GM23338 (cell line): Measurements from ENCODE around the gene LPP. TPM values are rescaled to one million over a fixed set of nuclear protein-coding genes. Genes with fewer than 3 reads are reported as not detected.

Experiments used
- ATAC-seq: fragments of 200-7000 bp; cut with Tn5 transposase; 3 replicates; pipeline ENCODE4 v1.9.1; 2020
- DNase-seq: peaks from one replicate; pipeline ENCODE4 v3.0.0-alpha.2; 2015; ENCODE audit warnings: low spot score
- H2AFZ ChIP-seq: fragments of 200-600 bp; sonication (generic); 2 replicates; pipeline ENCODE4 v1.8.0; 2016; ENCODE audit warnings: antibody characterized with exemption, mild to moderate bottlenecking, moderate library complexity
- H3F3A ChIP-seq: fragments of 200-600 bp; sonication (generic); replicated peaks from 2 replicates; pipeline ENCODE4 v1.8.0; 2017; ENCODE audit warnings: antibody characterized with exemption, mixed run types, low read depth
- H3K27ac ChIP-seq: fragments of 200-600 bp; sonication (generic); 2 replicates; pipeline ENCODE4 v1.6.1; 2016; ENCODE audit warnings: low read depth
- H3K27me3 ChIP-seq: fragments of 200-600 bp; sonication (generic); 2 replicates; pipeline ENCODE4 v1.8.0; 2016; ENCODE audit warnings: mild to moderate bottlenecking, mixed run types, moderate library complexity; ENCODE audit not compliant: insufficient read depth
- H3K36me3 ChIP-seq: fragments of 200-600 bp; sonication (generic); 2 replicates; pipeline ENCODE4 v1.8.0; 2016; ENCODE audit warnings: mild to moderate bottlenecking; ENCODE audit not compliant: insufficient read depth
- H3K4me1 ChIP-seq: fragments of 200-600 bp; sonication (generic); 2 replicates; pipeline ENCODE4 v1.8.0; 2016; ENCODE audit warnings: mild to moderate bottlenecking, moderate library complexity; ENCODE audit not compliant: insufficient read depth
- H3K4me2 ChIP-seq: fragments of 200-600 bp; sonication (generic); 2 replicates; pipeline ENCODE4 v1.7.1; 2017; ENCODE audit warnings: mixed run types
- H3K4me3 ChIP-seq: fragments of 200-600 bp; sonication (generic); 2 replicates; pipeline ENCODE4 v1.6.1; 2016; ENCODE audit warnings: mixed run types
- H3K79me2 ChIP-seq: fragments of 200-600 bp; sonication (generic); replicated peaks from 2 replicates; pipeline ENCODE4 v1.8.0; 2017; ENCODE audit warnings: mild to moderate bottlenecking; ENCODE audit not compliant: insufficient read depth
- H3K9me2 ChIP-seq: fragments of 200-600 bp; sonication (generic); 2 replicates; pipeline ENCODE4 v1.8.0; 2017; ENCODE audit not compliant: insufficient read depth
- H4K20me1 ChIP-seq: fragments of 200-600 bp; sonication (generic); replicated peaks from 2 replicates; pipeline ENCODE4 v1.8.0; 2017; ENCODE audit warnings: mild to moderate bottlenecking; ENCODE audit not compliant: insufficient read depth
- H3K27ac Mint-ChIP-seq: 2 replicates; pipeline ENCODE4 v1.8.0; 2020; ENCODE audit warnings: inconsistent platforms, mild to moderate bottlenecking, moderate library complexity, mixed read lengths
- H3K27me3 Mint-ChIP-seq: 3 replicates; pipeline ENCODE4 v1.8.0; 2022; ENCODE audit warnings: low read depth, mild to moderate bottlenecking, moderate library complexity, mixed read lengths, inconsistent platforms; ENCODE audit not compliant: insufficient read depth, poor library complexity
- H3K36me3 Mint-ChIP-seq: 3 replicates; pipeline ENCODE4 v1.8.0; 2021; ENCODE audit warnings: low read depth, mild to moderate bottlenecking, inconsistent platforms, moderate library complexity, mixed read lengths
- H3K4me1 Mint-ChIP-seq: 3 replicates; pipeline ENCODE4 v1.8.0; 2020; ENCODE audit warnings: mild to moderate bottlenecking, inconsistent platforms, mixed read lengths
- H3K4me3 Mint-ChIP-seq: 3 replicates; pipeline ENCODE4 v1.8.0; 2021; ENCODE audit warnings: moderate library complexity, mild to moderate bottlenecking, inconsistent platforms, mixed read lengths
- H3K9me3 Mint-ChIP-seq: 3 replicates; pipeline ENCODE4 v1.8.0; 2020; ENCODE audit warnings: moderate library complexity, mild to moderate bottlenecking, inconsistent platforms, mixed read lengths
- CREB1 ChIP-seq: fragments of 250-450 bp; sonication (Bioruptor Pico); IDR thresholded peaks from 2 replicates; pipeline ENCODE4 v1.5.0; 2020; ENCODE audit warnings: low read depth, mild to moderate bottlenecking, moderate library complexity
- EZH2 ChIP-seq: fragments of 200-600 bp; sonication (generic); IDR thresholded peaks from one replicate; pipeline ENCODE4 v1.8.0; 2017; ENCODE audit warnings: antibody characterized with exemption, mild to moderate bottlenecking, low read depth; ENCODE audit not compliant: unreplicated experiment
- JUNB ChIP-seq: IDR thresholded peaks from one replicate; pipeline ENCODE4 v1.6.1; 2016; ENCODE audit warnings: antibody characterized with exemption; ENCODE audit not compliant: unreplicated experiment
- ZNF331 ChIP-seq: fragments of 250-450 bp; sonication (Bioruptor Pico); IDR thresholded peaks from 2 replicates; pipeline ENCODE4 v1.5.0; 2020; ENCODE audit warnings: low read depth, mild to moderate bottlenecking, moderate library complexity
- polyA plus RNA-seq: library from polyadenylated mRNA; unstranded; fragments of >200 nt; fragmentation: Nextera tagmentation; extraction: Ambion mirVana; gene quantifications from 2 replicates; pipeline ENCODE4 v1.2.1, GENCODE V29; 2016
- total RNA-seq: library from RNA; depleted of rRNA; stranded (reverse); fragments of >200 nt; shearing (Covaris generic); gene quantifications from 2 replicates; pipeline ENCODE4 v1.2.3, GENCODE V29; 2014
- TF ChIP-seq, protein P1 (sequence below): IDR thresholded peaks from one replicate; pipeline ENCODE4 v1.6.1; 2018; ENCODE audit warnings: antibody characterized with exemption; ENCODE audit not compliant: unreplicated experiment
- TF ChIP-seq, protein P2 (sequence below), 2 experiments: fragments of 200-600 bp in 1 of 2; sonication (generic) in 1 of 2; conservative IDR thresholded peaks; 2 replicates each; pipeline versions ENCODE4 v1.5.1 to v1.6.1; 2016 to 2017; ENCODE audit warnings: antibody characterized with exemption in 2 of 2, low read depth in 2 of 2, mild to moderate bottlenecking in 2 of 2, moderate library complexity in 1 of 2
- TF ChIP-seq, protein P3 (sequence below): IDR thresholded peaks from 2 replicates; pipeline ENCODE4 v1.6.1; 2016; ENCODE audit warnings: antibody characterized with exemption
- TF ChIP-seq, protein P4 (sequence below): fragments of 250-450 bp; sonication (Bioruptor Pico); IDR thresholded peaks from 2 replicates; pipeline ENCODE4 v1.5.0; 2020; ENCODE audit warnings: mild to moderate bottlenecking, moderate library complexity

The LPP gene
- total and polyA plus RNA-seq, 2 experiments from 2014 or later, result 23.0 to 35.2 TPM

DNA sequence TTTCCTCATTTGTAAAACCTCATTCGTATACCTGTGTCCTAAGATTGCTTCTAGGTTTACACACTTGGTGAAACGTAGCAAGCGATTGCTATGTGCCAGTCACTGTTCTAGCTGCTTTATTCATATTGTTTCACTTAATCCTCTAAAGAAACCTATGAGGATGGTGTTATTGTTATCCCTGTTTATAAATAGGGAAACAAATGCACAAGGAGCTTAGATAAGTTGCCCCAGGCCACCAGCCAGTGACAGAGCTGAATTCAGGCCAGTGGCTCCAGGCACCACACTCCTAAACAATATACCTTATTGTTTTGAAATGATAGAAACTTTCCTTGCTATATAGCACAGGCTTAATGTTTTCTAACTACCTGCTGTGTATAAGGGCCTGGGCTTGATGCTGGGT, 44.0 kb downstream of the LPP start (continued):
- TF ChIP-seq, protein P1, sequence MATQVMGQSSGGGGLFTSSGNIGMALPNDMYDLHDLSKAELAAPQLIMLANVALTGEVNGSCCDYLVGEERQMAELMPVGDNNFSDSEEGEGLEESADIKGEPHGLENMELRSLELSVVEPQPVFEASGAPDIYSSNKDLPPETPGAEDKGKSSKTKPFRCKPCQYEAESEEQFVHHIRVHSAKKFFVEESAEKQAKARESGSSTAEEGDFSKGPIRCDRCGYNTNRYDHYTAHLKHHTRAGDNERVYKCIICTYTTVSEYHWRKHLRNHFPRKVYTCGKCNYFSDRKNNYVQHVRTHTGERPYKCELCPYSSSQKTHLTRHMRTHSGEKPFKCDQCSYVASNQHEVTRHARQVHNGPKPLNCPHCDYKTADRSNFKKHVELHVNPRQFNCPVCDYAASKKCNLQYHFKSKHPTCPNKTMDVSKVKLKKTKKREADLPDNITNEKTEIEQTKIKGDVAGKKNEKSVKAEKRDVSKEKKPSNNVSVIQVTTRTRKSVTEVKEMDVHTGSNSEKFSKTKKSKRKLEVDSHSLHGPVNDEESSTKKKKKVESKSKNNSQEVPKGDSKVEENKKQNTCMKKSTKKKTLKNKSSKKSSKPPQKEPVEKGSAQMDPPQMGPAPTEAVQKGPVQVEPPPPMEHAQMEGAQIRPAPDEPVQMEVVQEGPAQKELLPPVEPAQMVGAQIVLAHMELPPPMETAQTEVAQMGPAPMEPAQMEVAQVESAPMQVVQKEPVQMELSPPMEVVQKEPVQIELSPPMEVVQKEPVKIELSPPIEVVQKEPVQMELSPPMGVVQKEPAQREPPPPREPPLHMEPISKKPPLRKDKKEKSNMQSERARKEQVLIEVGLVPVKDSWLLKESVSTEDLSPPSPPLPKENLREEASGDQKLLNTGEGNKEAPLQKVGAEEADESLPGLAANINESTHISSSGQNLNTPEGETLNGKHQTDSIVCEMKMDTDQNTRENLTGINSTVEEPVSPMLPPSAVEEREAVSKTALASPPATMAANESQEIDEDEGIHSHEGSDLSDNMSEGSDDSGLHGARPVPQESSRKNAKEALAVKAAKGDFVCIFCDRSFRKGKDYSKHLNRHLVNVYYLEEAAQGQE, result no peak
- no peak for TF ChIP-seq CREB1
- TF ChIP-seq, protein P2, sequence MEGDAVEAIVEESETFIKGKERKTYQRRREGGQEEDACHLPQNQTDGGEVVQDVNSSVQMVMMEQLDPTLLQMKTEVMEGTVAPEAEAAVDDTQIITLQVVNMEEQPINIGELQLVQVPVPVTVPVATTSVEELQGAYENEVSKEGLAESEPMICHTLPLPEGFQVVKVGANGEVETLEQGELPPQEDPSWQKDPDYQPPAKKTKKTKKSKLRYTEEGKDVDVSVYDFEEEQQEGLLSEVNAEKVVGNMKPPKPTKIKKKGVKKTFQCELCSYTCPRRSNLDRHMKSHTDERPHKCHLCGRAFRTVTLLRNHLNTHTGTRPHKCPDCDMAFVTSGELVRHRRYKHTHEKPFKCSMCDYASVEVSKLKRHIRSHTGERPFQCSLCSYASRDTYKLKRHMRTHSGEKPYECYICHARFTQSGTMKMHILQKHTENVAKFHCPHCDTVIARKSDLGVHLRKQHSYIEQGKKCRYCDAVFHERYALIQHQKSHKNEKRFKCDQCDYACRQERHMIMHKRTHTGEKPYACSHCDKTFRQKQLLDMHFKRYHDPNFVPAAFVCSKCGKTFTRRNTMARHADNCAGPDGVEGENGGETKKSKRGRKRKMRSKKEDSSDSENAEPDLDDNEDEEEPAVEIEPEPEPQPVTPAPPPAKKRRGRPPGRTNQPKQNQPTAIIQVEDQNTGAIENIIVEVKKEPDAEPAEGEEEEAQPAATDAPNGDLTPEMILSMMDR (conservative IDR thresholded peaks at IDR 0.05; ENCODE audit: low read depth in 2 of 2), result no peak

DNA sequence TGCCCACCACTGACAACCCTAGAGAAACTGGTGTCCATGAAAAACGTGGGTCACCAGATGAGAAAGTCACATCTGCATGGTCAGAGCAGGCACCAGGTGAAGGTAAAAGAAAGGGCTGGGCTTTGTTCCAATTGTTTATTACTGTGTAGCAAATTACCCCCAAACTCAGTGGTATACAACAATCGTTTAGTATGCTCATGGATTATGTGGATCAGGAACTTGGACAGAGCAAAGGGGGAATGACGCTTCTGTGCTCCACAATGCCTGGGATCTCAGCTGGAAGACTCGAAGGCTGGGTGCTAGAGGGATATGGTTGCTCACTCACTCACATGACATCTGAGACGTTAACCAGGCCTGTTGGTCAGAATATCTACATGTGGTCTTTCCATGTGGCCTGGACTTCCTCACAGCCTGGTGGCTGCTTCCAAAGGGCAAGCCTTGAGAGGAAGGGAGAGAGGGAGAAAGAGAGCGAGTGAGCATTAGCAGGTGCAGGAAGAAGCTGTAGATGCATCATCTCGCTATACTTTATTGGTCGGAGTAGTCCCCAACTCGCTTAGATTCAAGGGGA, 44.9 kb downstream of the LPP start:
- Histone ChIP-seq H3K4me2 (no peak overlapping the region), H3K9me2 (no peaks in the 10 kb centered on the region), H3K36me3 (no peaks in the 10 kb centered on the region), H2AFZ (no peak overlapping the region), H4K20me1 (peaks cover 3% of the 10 kb centered on the region; the same call in 1 of the 2 replicates), H3K27ac (no peak overlapping the region), H3K4me1 (no peaks in the 10 kb centered on the region), H3K27me3 (no peaks in the 10 kb centered on the region), H3K79me2 (peaks cover 47% of the 10 kb centered on the region), H3F3A (no peaks in the 10 kb centered on the region), H3K4me3 (no peak overlapping the region)
- no peaks in the 10 kb centered on the region; the same call in 2 of the 3 replicates for H3K36me3 Mint-ChIP-seq
- H3K27ac Mint-ChIP-seq, result no peak overlapping the region; the same call in 1 of the 2 replicates
- H3K27me3 Mint-ChIP-seq, result peaks cover 5% of the 10 kb centered on the region
- H3K9me3 Mint-ChIP-seq, result no peaks in the 10 kb centered on the region
- H3K4me1 Mint-ChIP-seq, result peaks cover 27% of the 10 kb centered on the region
- no peak for TF ChIP-seq ZNF331
- TF ChIP-seq, protein P3, sequence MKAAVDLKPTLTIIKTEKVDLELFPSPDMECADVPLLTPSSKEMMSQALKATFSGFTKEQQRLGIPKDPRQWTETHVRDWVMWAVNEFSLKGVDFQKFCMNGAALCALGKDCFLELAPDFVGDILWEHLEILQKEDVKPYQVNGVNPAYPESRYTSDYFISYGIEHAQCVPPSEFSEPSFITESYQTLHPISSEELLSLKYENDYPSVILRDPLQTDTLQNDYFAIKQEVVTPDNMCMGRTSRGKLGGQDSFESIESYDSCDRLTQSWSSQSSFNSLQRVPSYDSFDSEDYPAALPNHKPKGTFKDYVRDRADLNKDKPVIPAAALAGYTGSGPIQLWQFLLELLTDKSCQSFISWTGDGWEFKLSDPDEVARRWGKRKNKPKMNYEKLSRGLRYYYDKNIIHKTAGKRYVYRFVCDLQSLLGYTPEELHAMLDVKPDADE, result no peak
- TF ChIP-seq, protein P4, sequence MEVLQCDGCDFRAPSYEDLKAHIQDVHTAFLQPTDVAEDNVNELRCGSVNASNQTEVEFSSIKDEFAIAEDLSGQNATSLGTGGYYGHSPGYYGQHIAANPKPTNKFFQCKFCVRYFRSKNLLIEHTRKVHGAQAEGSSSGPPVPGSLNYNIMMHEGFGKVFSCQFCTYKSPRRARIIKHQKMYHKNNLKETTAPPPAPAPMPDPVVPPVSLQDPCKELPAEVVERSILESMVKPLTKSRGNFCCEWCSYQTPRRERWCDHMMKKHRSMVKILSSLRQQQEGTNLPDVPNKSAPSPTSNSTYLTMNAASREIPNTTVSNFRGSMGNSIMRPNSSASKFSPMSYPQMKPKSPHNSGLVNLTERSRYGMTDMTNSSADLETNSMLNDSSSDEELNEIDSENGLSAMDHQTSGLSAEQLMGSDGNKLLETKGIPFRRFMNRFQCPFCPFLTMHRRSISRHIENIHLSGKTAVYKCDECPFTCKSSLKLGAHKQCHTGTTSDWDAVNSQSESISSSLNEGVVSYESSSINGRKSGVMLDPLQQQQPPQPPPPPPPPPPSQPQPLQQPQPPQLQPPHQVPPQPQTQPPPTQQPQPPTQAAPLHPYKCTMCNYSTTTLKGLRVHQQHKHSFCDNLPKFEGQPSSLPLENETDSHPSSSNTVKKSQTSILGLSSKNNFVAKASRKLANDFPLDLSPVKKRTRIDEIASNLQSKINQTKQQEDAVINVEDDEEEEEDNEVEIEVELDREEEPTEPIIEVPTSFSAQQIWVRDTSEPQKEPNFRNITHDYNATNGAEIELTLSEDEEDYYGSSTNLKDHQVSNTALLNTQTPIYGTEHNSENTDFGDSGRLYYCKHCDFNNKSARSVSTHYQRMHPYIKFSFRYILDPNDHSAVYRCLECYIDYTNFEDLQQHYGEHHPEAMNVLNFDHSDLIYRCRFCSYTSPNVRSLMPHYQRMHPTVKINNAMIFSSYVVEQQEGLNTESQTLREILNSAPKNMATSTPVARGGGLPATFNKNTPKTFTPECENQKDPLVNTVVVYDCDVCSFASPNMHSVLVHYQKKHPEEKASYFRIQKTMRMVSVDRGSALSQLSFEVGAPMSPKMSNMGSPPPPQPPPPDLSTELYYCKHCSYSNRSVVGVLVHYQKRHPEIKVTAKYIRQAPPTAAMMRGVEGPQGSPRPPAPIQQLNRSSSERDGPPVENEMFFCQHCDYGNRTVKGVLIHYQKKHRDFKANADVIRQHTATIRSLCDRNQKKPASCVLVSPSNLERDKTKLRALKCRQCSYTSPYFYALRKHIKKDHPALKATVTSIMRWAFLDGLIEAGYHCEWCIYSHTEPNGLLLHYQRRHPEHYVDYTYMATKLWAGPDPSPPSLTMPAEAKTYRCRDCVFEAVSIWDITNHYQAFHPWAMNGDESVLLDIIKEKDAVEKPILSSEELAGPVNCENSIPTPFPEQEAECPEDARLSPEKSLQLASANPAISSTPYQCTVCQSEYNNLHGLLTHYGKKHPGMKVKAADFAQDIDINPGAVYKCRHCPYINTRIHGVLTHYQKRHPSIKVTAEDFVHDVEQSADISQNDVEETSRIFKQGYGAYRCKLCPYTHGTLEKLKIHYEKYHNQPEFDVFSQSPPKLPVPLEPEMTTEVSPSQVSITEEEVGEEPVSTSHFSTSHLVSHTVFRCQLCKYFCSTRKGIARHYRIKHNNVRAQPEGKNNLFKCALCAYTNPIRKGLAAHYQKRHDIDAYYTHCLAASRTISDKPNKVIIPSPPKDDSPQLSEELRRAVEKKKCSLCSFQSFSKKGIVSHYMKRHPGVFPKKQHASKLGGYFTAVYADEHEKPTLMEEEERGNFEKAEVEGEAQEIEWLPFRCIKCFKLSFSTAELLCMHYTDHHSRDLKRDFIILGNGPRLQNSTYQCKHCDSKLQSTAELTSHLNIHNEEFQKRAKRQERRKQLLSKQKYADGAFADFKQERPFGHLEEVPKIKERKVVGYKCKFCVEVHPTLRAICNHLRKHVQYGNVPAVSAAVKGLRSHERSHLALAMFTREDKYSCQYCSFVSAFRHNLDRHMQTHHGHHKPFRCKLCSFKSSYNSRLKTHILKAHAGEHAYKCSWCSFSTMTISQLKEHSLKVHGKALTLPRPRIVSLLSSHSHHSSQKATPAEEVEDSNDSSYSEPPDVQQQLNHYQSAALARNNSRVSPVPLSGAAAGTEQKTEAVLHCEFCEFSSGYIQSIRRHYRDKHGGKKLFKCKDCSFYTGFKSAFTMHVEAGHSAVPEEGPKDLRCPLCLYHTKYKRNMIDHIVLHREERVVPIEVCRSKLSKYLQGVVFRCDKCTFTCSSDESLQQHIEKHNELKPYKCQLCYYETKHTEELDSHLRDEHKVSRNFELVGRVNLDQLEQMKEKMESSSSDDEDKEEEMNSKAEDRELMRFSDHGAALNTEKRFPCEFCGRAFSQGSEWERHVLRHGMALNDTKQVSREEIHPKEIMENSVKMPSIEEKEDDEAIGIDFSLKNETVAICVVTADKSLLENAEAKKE (CRISPR knock-in tag), result no peak
- no peak for TF ChIP-seq JUNB
- TF ChIP-seq EZH2, result no peak
- ATAC-seq (no peak), DNase-seq (no peak)
- no peak overlapping the region for H3K4me3 Mint-ChIP-seq
